Amniotic epithelial cell (primary cell): ENCODE measurements around the gene PHLDA2.

ENCODE experiments used
- DNase-seq: peaks from one replicate; pipeline ENCODE4 v3.0.0-alpha.2; 2010; ENCODE audit warnings: low read depth

Gene PHLDA2

DNA sequence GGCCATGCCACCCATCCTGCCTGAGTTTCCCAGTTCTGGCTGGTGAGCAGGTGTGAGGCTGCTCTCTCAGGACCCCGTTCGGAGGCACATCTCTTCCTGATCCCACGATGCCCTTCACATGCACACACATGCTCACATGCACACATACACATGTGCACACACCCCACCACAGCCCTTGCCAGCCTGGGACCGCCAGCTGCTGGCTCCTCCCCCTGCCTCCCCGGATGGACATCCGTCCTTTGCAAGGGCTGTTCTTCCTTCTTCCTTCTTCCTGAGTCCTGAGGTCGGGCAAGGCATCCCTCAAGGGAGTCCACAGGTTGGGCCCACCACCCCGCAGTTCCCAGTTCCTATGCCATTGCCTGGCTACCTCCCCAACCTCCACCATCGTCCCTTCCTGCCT is 33.2 kb downstream of the PHLDA2 start:
- DNase-seq: no peak

DNA sequence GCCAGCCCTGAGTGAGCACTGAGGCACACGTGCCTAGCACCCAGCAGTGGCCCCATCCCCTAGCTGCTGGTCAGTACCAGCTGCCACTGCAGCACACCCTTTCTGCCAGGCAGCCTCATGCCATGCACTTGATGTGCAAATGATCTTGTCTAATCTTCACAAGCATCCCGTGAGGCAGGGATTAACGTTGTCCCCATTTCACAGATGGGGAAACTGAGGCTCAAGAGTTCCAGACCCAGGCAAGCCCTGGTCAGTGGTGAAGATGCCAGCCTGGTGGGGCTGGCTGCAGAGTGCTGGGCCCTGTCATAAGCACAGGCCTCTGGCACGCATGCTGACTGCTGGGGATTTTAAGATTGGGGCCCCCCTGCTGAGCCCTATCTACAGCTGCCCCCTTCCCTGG is 35.3 kb downstream of the PHLDA2 start:
- no peak for DNase-seq

GRCh38 chr11:2892967-2893528 is 36.2 kb downstream of the PHLDA2 start:
- no peak for DNase-seq

DNA sequence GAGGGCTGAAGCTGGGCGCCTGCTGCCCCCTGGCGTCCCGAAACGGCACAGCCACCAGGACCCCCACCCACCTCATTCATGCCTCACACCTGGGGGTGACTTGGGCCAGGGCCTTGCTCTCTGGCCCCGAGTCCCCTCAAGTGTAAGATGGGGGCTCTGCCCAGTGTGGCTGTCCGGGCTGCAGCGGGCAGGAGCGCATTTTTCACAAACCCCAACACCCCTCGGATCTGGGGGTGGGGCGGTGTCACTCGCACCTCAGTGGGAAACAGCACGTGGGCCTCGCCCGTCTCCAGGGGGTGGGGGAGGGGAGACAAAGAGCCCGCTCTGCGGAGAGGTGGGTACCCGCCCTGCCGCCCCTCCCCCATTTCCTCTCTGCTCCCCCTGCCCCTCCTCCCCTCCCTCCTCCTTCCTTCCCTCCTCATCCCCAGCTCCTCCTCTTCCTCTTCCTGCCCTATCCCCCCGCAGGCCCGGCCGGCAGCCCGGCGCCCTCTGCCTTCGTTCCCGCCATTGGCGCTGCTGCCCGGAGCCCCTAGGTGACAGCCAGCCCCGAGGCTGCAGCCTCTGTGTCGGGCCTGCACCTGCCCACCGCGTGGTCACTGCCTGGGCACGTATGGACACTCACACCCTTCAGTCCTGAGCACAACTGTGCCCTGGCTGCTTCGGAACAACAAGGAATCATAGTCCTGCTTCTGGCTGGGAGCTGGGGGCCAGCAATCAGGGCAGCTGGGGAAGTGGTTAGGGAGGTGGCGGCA is 36.8 kb downstream of the PHLDA2 start:
- peak; percentile 56 for DNase-seq

GRCh38 chr11:2891326-2892214 is 37.6 kb downstream of the PHLDA2 start:
- DNase-seq: no peak

DNA sequence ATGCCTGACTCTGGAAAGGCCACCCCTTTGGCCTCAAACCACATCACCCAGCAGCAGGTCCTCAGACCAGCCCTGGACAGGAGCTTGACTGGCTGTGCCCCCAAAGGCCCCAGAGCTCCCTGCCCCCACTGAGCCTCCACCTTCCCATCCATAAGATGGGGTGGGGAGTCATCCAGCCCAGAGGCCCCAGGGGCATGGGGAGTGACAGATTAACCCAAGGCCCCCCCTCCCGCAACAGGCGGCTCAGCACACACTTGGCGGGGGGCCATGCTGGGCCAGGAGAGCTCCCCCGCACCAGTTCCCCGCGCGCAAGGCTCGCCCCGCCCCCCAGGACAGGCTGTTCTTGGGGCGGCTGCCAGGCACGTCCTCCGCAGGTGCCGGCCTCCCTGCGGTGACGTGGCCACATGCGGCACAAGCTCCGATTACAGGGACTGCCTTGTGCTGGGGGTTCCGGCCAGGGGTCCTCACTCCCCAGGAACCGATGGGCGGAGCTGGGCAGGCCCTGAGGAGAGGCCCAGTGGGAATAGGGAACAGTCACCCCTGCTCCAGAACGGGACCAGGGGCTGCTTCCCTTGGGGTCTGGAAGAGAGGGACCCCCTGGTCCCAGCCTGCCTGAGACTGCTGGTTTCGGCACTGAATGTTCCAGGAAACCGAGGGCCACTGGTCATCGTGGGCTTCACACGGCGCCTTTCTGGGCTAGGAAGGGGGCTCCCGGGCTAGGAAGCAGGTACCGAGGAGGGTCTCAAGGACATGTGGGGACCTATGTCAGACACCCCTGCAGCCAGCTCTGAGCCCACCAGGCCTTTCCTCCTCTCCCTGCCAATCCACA is 38.5 kb downstream of the PHLDA2 start:
- DNase-seq: peak; percentile 79

GRCh38 chr11:2889362-2890273 is 39.6 kb downstream of the PHLDA2 start:
- no peak for DNase-seq

DNA sequence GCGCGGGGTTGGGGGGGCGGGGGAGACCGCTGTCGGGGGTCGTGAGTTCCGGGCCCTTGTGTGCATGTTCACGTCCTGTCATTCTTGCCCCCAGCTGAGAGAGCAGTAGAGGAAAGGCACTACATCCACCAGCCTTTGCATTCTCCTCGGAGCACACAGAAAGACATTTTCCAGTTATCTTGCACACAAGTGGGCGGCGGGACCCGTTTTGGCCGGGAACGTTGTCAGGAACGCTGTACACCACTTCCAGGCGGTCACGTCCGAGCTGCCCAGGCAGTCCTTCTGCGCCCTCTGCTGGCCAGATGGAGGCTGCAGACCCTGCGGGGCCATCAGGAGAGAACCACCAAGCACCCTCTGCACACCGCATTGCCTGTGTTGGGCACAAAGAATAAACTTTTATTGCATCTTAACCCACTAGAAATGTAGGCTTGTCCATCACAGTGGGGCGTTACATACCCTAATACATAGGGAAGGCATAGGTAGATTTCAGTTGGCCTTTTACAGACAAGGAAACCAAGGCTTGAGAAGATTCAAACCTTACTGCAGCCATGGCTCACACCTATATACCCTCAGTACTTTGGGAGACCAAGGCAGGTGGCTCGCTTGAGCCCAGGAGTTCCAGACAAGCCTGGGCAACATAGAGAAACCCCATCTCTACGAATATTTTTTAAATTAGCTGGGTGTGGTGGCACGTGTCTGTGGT is 40.8 kb downstream of the PHLDA2 start:
- DNase-seq: peak; percentile 75

DNA sequence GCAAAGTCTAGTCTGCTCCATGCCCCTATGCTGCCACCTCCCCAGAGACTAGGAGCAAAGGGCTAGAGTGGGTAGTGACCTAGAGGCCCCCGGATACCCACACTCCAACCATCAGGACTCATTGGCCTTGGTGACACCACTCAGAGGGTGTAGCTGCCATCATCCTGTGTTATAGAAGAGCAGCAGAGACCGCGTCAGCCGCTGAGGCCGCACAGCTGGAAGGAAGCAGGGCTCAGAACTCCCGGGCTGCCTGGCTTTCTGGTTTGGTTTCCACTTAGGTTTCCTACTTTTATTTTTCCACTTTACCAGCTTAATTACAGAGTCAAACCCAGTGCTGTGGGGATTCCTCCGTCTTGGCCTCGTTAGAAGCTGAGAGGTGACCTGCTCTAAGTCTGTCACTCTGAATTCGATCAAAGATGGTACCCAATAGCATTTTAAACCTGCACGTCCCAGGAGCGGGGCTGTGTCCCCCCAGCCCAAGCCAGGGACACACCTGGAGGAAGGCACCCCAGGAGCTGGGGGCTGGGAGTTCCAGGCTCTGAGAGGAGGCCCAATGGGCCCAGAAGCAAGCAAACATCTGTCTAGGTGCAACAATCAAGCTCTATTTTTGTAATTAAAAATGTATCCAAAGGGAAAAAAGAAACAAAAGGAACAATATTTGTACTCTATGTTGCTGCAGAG is 41.6 kb downstream of the PHLDA2 start:
- no peak for DNase-seq

- DNase-seq: no peak
These were observed 42.3 kb downstream of the PHLDA2 start for GRCh38 chr11:2886936-2887335.

DNA sequence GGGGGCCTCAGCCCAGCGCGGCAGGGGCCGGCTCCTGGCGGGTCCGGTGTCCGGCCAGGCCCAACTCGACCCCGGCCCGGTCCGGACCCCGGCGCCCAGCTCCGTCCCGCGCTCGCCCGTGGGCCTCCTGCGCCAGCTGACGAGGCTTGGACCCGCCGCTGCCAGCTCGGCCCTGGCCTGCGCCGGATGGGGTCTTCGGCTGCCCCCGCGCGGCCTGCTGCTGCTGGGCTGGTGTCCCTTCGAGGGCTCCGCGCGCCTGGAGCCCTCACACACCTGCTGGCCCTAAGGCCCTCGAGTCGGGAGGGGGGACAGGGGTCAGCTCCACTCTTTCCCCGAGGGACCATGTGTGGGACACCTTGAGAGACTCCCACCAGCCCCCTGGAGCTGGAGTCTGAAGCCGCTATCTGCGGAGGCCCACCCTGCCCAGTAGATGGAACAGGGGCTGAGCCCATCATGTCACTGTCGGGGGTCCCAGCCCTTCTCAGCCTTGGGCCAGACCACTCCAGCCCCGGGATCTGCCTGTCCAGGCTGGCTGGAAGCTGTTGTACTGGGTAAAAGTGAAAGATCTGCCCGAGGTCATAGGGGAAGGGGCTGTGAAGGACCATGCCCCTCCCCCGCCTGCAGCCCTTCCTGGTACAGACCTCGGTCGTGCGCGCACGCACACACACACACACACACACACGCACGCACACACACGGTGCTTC is 42.9 kb downstream of the PHLDA2 start:
- DNase-seq: no peak

DNA sequence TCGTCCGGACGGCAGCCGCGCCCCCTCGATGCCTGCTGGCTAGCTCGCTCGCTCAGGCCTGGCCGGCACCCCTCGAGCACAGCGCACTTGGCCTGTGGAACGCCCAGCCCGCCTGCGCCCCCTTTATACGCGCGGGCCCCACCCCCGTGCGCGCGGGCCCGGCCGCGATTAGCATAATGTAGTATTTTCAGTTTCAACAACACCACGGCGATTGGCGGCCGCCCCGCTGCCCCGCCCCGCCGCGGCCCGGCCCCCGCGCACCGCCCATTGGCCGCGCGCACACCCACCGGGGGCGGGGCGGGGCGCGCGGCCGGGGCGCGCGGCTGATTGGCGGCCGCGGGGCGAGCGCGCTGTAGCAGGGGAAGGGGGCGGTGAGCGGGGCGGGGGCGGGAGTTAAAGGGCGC is 43.5 kb downstream of the PHLDA2 start, which contains the start of gene CDKN1C:
Gene CDKN1C (minus strand): TSS at position 98 of the 404 bp plus-strand sequence. CDS start 319 bp downstream, outside the sequence.
- DNase-seq: peak; percentile 83

DNA sequence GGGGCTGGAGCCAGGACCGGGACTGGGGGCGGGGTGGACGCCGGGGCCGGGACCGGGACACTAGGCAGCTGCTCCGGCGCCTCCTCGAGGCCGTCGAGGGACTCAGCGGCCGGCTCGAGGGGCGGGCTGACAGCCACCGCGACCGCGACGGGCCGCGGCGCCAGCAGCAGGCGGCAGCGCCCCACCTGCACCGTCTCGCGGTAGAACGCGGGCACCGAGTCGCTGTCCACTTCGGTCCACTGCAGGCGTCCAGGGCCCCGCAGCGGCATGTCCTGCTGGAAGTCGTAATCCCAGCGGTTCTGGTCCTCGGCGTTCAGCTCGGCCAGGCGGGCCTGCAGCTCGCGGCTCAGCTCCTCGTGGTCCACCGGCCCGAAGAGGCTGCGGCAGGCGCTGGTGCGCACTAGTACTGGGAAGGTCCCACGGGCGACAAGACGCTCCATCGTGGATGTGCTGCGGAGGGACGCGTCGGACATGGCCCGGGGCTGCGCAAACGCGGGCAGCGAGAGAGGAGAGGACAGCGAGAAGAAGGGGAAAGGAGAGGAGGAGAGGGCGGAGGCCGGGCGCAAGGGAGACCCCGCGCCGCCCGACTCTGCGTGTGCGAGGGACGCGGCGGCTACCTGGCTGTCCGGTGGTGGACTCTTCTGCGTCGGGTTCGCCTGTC is 44.1 kb downstream of the PHLDA2 start:
- DNase-seq: peak; percentile 38

GRCh38 chr11:2883979-2884815 is 45.0 kb downstream of the PHLDA2 start:
- DNase-seq: peak; percentile 22

DNA sequence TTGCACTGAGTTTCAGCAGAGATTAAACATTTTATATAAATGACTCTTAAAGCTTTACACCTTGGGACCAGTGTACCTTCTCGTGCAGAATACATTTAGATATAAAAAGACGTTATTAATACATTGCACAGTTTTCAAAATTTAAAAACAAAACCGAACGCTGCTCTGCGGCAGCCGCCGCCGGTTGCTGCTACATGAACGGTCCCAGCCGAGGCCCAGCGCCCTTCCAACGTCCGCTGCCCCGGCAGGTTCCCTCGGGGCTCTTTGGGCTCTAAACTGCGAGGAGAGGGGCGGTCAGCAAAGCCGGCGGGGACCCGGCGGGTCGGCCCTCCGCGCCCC is 45.6 kb downstream of the PHLDA2 start:
- no peak for DNase-seq

GRCh38 chr11:2882396-2883110 is 46.7 kb downstream of the PHLDA2 start:
- no peak for DNase-seq

- DNase-seq: peak; percentile 16
These were observed 47.2 kb downstream of the PHLDA2 start for GRCh38 chr11:2881981-2882375.
